ENCODE results near the gene TGFBR2. TPM values are rescaled to one million over a fixed set of nuclear protein-coding genes. Genes with fewer than 3 reads are reported as not detected.
"Not testable (repeated sequence)": the region's sequence is repeated elsewhere in the genome, so short reads cannot be mapped to it uniquely, and the experiment has no call there.

The TGFBR2 gene
- total RNA-seq, 2 donors from 2014 or later, result 243 to 291 TPM

- intact Hi-C loops (cut with DNase I), result no loop called here
- no peak for DNase-seq (ENCODE audit: low spot score)
These were observed 8.5 kb downstream of the TGFBR2 start for GRCh38 chr3:30614943-30615342.

- intact Hi-C loops (cut with DNase I), result no loop called here
- DNase-seq (ENCODE audit: low spot score), result no peak
These were observed 9.4 kb downstream of the TGFBR2 start for GRCh38 chr3:30615615-30616346.

DNA sequence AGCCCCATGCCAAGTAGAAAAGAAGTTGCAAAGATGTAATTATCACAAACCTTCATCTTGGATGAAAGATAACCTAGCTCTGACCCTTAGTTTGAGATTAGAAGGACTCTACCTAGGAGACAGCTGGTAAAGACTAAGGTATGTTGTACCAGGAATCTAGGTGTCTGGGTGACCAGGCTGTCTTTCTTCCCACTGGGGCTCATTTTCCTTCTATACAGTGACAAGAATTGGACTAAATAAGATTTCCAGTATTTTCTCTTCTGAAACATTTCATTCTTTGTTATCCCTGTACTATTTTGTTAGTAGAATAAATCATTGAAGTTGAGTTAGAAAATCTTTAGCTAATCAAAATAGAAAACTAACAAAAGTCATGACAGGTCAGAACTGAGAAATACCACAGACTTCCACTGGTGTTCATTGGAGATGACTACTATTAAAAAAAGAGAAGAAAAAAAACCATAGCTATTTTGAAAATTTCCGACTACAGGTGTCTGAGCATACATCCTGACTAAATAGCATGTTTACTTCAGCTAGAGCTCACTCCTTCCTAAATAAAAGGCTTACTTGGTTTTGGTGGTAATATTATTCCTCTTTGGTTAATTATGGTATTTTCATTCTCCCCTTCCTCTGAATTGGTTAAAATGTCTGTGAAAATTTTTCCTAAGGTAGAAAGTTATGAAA, 10.1 kb downstream of the TGFBR2 start:
- intact Hi-C loops (cut with DNase I), result no loop called here
- no peak for DNase-seq (ENCODE audit: low spot score)

DNA sequence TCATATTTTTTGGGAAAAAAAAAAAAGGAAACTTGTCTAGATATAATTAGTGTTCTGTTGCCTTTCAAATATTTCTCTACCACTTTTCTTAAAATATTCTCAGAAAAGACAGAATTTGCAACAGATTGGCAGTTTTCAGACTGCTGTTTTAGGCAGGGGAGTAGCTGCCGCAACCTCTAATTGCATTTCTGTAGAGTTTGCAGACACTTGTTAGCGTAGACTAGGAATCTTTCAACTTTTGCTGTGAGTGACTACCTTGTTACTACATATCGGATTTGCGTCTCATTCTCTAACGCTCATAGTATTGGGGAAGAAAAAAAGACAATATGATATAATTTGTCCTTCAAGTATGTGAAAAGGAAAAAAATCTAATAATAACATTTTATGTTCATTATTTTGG, 10.7 kb downstream of the TGFBR2 start:
- intact Hi-C loops (cut with DNase I), result no loop called here
- DNase-seq (ENCODE audit: low spot score), result no peak

GRCh38 chr3:30617653-30618052, 11.3 kb downstream of the TGFBR2 start:
- intact Hi-C loops (cut with DNase I), result no loop called here
- no peak for DNase-seq (ENCODE audit: low spot score)

DNA sequence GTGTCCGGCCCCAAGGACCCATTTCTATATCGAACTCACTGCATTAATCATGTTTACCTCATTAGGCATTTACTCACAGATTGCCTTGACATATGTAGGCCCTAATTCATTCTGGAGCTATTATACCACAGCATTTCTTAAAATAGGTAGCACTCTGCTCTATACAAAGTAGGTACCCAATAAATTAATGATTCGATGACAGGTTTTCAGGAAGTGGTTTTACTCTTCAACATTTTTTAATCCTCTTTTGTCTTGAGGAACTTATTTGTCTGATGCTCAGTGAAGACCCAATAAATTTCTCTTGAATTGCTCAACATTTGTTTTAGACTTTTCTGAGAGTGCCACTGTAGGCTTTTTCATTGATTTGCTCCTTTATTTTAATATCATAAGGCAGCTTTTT, 12.1 kb downstream of the TGFBR2 start:
- no peak for DNase-seq (ENCODE audit: low spot score)
- intact Hi-C loops (cut with DNase I), result no loop called here

DNA sequence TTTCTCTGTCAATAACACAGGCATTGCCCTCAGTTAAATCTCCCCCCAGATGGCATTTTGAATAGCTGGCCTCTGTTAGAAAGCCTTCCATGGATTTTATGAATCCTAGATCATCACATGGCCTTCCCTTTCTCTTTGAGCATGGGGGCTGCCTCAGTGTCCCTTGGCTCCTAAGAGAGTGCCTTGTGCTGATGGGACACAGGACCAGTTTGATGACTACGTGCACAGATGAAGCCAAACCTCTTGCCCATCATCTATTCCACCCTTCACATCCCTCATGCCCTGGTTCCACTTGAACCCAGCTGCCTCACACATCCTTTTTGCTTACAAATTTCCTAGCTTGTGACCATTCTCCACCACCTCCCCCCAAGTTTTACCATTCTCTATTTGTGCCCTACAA, 12.9 kb downstream of the TGFBR2 start:
- no peak for DNase-seq (ENCODE audit: low spot score)
- intact Hi-C loops (cut with DNase I), result no loop called here

- DNase-seq (ENCODE audit: low spot score), result no peak
- intact Hi-C loops (cut with DNase I), result no loop called here
These were observed 14.3 kb downstream of the TGFBR2 start for GRCh38 chr3:30620402-30621360.

- intact Hi-C loops (cut with DNase I), result no loop called here
- DNase-seq (ENCODE audit: low spot score), result no peak
These were observed 15.2 kb downstream of the TGFBR2 start for GRCh38 chr3:30621576-30621975.

- intact Hi-C loops (cut with DNase I), result no loop called here
- DNase-seq (ENCODE audit: low spot score), result no peak
These were observed 15.7 kb downstream of the TGFBR2 start for GRCh38 chr3:30622047-30622545.

GRCh38 chr3:30622790-30623189, 16.4 kb downstream of the TGFBR2 start:
- intact Hi-C loops (cut with DNase I), result no loop called here
- no peak for DNase-seq (ENCODE audit: low spot score)

DNA sequence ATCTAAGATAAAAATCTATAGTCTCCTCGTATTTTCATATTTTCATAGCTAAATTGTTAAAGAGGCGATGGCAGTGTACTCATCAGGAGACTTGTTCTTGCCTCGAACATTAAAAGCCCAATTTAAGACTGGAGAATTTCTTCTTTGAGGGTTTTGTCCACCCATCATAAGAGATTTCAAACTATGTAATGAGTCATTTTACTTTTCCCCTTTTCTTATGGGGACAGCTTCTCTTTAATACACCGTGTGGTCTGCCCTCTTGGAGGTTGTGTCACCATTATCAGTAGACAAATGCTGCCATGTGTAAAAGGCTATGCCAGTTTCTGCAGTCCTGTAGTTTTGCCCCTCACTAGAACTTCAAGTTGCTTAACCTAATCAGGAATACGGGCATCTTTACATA, 16.9 kb downstream of the TGFBR2 start:
- intact Hi-C loops (cut with DNase I), result no loop called here
- DNase-seq (ENCODE audit: low spot score), result no peak

- intact Hi-C loops (cut with DNase I); DNase-seq (ENCODE audit: low spot score): not testable (repeated sequence)
These were observed 18.1 kb downstream of the TGFBR2 start for GRCh38 chr3:30624480-30624879.

GRCh38 chr3:30625541-30626438, 19.4 kb downstream of the TGFBR2 start:
- intact Hi-C loops (cut with DNase I), result no loop called here
- DNase-seq (ENCODE audit: low spot score), result no peak

GRCh38 chr3:30626443-30627180, 20.2 kb downstream of the TGFBR2 start:
- DNase-seq (ENCODE audit: low spot score), result no peak
- intact Hi-C loops (cut with DNase I), result no loop called here

DNA sequence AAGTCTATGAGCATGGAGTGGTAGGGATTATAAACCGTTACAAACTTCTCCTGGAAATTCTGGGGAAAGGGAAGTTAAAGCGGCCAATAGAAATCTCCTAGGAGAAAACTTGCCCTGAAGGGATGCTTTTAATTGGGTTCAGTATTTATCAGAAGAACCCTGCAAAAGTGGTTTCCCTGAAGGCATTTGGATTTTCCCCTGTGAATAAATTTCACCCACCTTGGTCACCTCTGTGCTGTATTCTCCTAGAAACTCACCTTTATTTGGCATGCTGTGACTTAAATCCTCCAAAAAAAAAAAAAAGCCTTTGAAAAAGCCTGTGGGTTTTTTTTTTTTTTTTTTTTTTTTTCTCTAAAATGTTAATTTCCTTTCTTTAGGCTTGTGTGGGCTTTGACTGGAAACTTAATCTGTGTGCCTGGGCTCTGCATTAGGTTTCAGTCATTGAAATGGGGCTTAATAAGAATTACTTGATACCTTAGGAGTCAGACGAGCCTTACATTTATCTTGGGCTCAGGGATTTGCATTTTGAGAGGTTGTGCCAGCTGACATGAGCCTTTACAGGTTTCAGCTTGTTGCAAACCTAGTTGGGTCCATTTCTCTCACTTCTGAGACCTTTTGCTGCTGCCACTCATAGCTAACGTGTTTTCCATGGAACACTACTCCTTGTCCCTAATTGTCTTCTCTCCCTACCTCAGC, 22.0 kb downstream of the TGFBR2 start:
- intact Hi-C loops (cut with DNase I), result no loop called here
- no peak for DNase-seq (ENCODE audit: low spot score)

DNA sequence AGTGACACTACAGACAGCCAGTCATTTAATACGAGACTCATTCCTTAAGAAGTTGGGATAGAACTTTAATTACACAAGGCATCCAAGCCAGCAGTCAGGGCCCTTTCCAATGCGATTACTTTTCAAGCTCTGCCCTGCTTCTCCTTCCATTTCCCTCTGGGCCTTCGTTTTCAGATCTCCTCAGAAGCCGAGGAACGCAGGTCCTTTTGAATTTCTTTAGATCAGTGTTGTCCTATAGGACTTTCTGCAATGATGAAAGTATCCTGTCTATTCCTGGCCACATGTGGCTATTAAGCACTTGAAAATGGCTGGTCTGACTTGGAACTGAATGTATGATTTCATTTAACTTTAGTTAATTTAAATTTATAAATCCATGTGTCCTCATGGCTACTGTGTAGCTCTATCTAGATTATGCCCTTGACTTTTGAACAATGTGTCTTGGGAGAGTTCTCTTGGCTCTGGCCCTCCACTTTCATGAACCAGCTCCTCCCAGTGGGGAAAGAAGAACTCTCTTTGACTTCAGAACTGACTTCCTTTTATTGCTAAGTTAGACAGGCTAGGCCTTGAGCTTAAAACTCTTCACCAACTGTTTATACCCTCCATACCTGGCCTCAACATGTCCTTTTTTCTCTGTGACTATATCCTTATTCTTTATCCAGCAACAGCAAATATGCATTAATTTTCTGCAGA, 22.6 kb downstream of the TGFBR2 start:
- intact Hi-C loops (cut with DNase I), result no loop called here
- no peak for DNase-seq (ENCODE audit: low spot score)
